ENCODE results near the gene CROCC2. TPM values are rescaled to one million over a fixed set of nuclear protein-coding genes. Genes with fewer than 3 reads are reported as not detected.

The CROCC2 gene
- total RNA-seq, 4 donors from 2014 or later, result 0.79 to 2.6 (median 1.8) TPM; not detected in 1

DNA sequence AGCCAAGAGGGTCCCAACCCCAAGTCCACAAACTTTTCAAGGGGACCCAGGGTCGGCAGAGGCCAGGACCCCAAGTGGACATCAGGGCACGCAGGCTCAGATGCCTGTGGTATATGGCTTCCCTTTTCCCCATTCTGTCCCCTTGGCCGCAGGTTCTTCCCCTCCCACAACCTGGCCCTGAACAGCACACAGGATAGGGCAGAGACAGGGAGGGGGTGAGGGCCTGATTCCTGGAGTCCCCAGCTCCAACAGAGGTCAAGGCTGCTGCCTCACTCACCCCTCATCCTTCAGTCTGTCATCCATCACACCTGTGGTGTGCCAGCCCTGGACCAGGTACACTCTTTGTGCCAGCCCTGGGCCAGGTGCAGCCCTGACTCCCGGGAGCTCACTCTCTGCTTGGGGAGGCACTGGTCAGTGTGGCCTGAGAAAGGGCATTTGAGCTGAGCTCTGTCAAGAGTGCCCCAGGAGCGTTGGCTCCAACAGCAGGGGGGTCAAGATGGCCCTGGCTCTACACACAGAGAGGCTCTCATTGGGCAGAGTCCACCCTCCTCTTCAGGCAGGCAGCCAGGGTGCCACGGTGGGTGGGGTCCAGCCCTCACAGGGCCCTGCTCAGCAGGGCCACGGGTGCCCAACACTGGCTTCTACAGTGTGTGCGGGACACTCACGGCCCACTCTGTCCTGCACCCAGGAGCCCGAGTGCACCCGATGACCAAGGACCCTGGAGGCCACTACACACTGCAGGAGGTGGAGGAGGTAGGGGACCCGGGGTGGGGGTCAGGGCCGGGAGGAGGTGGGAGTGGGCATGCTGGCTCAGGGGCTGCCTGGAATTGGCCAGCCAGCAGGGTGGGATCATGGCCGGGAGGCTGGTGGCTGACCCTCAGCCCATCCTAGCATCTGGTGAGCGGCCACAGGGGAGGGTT, 35.9 kb upstream of the CROCC2 start:
- DNase-seq, result no peak
- intact Hi-C loops (cut with DNase I; ENCODE audit: low total_unique reads), result no loop called here
- H3K9me3 ChIP-seq, result no peaks in the 10 kb centered on the region
- no peak overlapping the region for H3K4me3 ChIP-seq
- H3K36me3 ChIP-seq, result no peaks in the 10 kb centered on the region
- TF ChIP-seq POLR2A (IDR thresholded peaks at IDR 0.05) (no peak), CTCF (IDR thresholded peaks at IDR 0.05) (no peak)
- H3K27ac ChIP-seq, result no peak overlapping the region
- H3K27me3 ChIP-seq, result no peaks in the 10 kb centered on the region
- H3K4me1 ChIP-seq, result no peaks in the 10 kb centered on the region

- DNase-seq, result no peak
- Histone ChIP-seq H3K4me1 (no peaks in the 10 kb centered on the region), H3K27me3 (no peaks in the 10 kb centered on the region), H3K27ac (no peak overlapping the region), H3K9me3 (no peaks in the 10 kb centered on the region), H3K36me3 (no peaks in the 10 kb centered on the region), H3K4me3 (no peak overlapping the region)
- intact Hi-C loops (cut with DNase I; ENCODE audit: low total_unique reads), result no loop called here
- TF ChIP-seq POLR2A (IDR thresholded peaks at IDR 0.05), result no peak
- no peak for TF ChIP-seq CTCF (IDR thresholded peaks at IDR 0.05)
Measured at GRCh38 chr2:240871071-240871958, 34.8 kb upstream of the CROCC2 start.

DNA sequence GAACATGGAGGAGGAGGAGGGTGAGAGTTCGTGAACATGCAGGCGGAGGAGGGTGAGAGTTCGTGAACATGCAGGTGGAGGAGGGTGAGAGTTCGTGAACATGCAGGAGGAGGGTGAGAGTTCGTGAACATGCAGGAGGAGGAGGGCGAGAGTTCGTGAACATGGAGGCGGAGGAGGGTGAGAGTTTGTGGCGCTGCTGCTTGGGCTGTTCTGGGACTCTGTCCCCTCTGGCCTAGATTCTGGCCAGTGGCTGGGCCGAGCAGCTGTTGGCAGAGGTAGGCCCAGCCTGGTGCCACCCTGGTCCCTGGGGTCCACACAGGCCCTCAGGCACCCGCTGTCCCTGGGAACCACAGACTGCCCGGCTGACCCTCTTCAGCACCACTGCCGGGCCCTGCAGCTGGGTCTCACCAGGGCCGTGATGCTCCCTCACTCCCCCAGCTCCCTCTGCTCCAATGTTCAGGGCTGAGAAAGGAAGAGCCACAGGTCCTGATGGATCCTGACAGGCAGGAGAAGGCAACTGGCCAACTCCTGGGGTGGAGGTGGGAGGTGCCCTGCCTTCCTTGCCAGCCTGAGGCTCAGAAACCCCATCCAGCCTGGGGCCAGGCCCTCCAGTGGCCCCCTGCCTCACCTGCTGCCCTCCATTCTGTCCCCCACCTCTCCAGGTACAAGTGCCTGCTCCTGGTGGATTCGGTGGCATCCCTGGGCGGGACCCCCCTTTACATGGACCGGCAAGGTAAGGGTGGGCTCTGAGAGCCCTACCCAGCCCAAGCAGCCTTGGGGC, 33.6 kb upstream of the CROCC2 start:
- DNase-seq, result peak; percentile 6 to 12
- H3K27ac ChIP-seq, result no peak overlapping the region
- no peaks in the 10 kb centered on the region for H3K9me3 ChIP-seq
- no peak overlapping the region for H3K4me3 ChIP-seq
- intact Hi-C loops (cut with DNase I; ENCODE audit: low total_unique reads), result no loop called here
- H3K27me3 ChIP-seq, result no peaks in the 10 kb centered on the region
- H3K36me3 ChIP-seq, result no peaks in the 10 kb centered on the region
- TF ChIP-seq POLR2A (IDR thresholded peaks at IDR 0.05), result no peak
- no peak for TF ChIP-seq CTCF (IDR thresholded peaks at IDR 0.05)
- H3K4me1 ChIP-seq, result no peaks in the 10 kb centered on the region

DNA sequence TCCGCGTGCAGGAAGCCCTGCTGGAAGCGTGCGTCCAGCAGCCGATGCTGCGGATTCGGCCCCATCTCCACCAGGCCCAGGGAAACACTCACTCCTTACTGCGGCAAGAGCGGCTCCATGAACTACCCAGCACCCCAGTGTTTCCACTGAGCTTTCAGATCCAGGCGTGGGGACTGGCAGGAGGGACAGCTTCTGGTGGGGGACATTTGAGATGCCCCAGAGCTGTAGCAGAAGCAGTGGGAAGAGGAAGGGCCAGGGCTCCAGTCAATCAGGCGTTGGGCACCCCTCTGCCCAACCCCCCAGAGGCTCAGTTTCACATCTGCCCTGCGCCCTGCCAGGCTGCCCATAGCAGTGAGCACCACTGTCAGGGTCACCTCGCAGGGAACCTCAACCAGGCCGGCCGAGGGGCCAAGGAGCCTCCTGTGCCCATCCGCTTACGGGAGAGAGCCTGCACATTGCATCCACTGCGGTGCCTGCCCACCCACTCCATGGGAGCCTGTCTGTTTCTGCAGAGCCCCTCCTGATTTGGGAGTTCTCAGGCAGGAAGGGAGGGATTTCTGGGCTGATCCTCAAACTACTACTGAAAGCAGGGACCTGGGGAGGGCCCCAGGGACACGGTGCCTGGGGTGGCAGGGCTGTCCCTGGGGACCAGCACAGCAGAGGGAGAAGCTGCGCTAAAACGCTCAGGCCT, 32.9 kb upstream of the CROCC2 start:
- DNase-seq, result peak; percentile 5 to 11
- Histone ChIP-seq H3K4me1 (no peaks in the 10 kb centered on the region), H3K27ac (no peak overlapping the region), H3K36me3 (no peaks in the 10 kb centered on the region), H3K4me3 (no peak overlapping the region), H3K27me3 (no peaks in the 10 kb centered on the region), H3K9me3 (no peaks in the 10 kb centered on the region)
- intact Hi-C loops (cut with DNase I; ENCODE audit: low total_unique reads), result no loop called here
- TF ChIP-seq POLR2A (IDR thresholded peaks at IDR 0.05), result no peak
- TF ChIP-seq CTCF (IDR thresholded peaks at IDR 0.05), result no peak
